Stimulated activated CD4-positive, alpha-beta T cell treated with anti-CD3 and anti-CD28 coated beads, Interleukin-4, amount 100 ng/mL, for 24 hours (primary cell): ENCODE data around the gene HLA-E.
"Not testable (repeated sequence)": the region's sequence is repeated elsewhere in the genome, so short reads cannot be mapped to it uniquely, and the experiment has no call there.

Experiments used
- DNase-seq: peaks from one replicate; pipeline ENCODE4 v3.0.0-alpha.2; 2020

HLA-E gene

GRCh38 chr6:30481211-30481964, 7.9 kb upstream of the HLA-E start:
- no peak for DNase-seq

GRCh38 chr6:30481965-30482644, 7.2 kb upstream of the HLA-E start:
- DNase-seq: peak; percentile 86

- DNase-seq: peak; percentile 62
These were observed 5.5 kb upstream of the HLA-E start for GRCh38 chr6:30483677-30484279.

GRCh38 chr6:30485236-30485635, 4.1 kb upstream of the HLA-E start:
- no peak for DNase-seq

- DNase-seq: no peak
These were observed 1.4 kb upstream of the HLA-E start for GRCh38 chr6:30487926-30488325.

- not testable (repeated sequence) for DNase-seq
These were observed 620 bp upstream of the HLA-E start for GRCh38 chr6:30488697-30489080.

- DNase-seq: peak; percentile 86
These were observed 942 bp downstream of the HLA-E start for GRCh38 chr6:30490026-30490876.

- not testable (repeated sequence) for DNase-seq
These were observed 2.1 kb downstream of the HLA-E start for GRCh38 chr6:30491291-30491953.

GRCh38 chr6:30491991-30492952, 3.0 kb downstream of the HLA-E start:
- DNase-seq: no peak

GRCh38 chr6:30493643-30494250, 4.4 kb downstream of the HLA-E start:
- DNase-seq: peak; percentile 50

- no peak for DNase-seq
These were observed 5.1 kb downstream of the HLA-E start for GRCh38 chr6:30494291-30494861.

- DNase-seq: not testable (repeated sequence)
These were observed 5.8 kb downstream of the HLA-E start for GRCh38 chr6:30495060-30495459.

- DNase-seq: no peak
These were observed 6.7 kb downstream of the HLA-E start for GRCh38 chr6:30495993-30496392.

GRCh38 chr6:30497261-30497599, 7.9 kb downstream of the HLA-E start:
- DNase-seq: not testable (repeated sequence)

- no peak for DNase-seq
These were observed 8.4 kb downstream of the HLA-E start for GRCh38 chr6:30497714-30498113.

GRCh38 chr6:30498705-30499104, 9.4 kb downstream of the HLA-E start:
- not testable (repeated sequence) for DNase-seq

GRCh38 chr6:30500421-30501355, 11.4 kb downstream of the HLA-E start:
- DNase-seq: no peak

- no peak for DNase-seq
These were observed 18.8 kb downstream of the HLA-E start for GRCh38 chr6:30507849-30508827.
